ENCODE results near the gene BCDIN3D. TPM values are rescaled to one million over a fixed set of nuclear protein-coding genes. Genes with fewer than 3 reads are reported as not detected.

Gene BCDIN3D
- total and polyA plus RNA-seq, 9 donors, result 2.8 to 5.9 (median 4.7) TPM

GRCh38 chr12:49828133-49829091, 14.5 kb downstream of the BCDIN3D start, which contains the start of gene NCKAP5L:
Gene NCKAP5L (minus strand): TSS chr12:49828413. CDS start chr12:49804044, 24,369 bp downstream.
- WGBS, 3 donors, result 0% methylated on average over 43 to 61 of the region's 61 CpGs

GRCh38 chr12:49827401-49828099, 15.4 kb downstream of the BCDIN3D start:
- no peaks in the 10 kb centered on the region for H3K36me3 ChIP-seq
- intact Hi-C loops (cut with DNase I), result no loop called here
- TF ChIP-seq CTCF (IDR thresholded peaks at IDR 0.05), result no peak
- TF ChIP-seq POLR2A (IDR thresholded peaks at IDR 0.05), result no peak
- no peak for TF ChIP-seq EP300 (IDR thresholded peaks at IDR 0.05)
- H3K27ac ChIP-seq, result peak overlapping the region; percentile 71 to 88
- WGBS, 3 donors, result 0 to 1% (median 1%) methylated on average over 28 to 38 of the region's 38 CpGs
- peak; percentile 76 to 88 (median 84) for DNase-seq
- H3K27me3 ChIP-seq, result no peaks in the 10 kb centered on the region
- H3K4me3 ChIP-seq, result peak overlapping the region; percentile 61
- no peaks in the 10 kb centered on the region for H3K9me3 ChIP-seq
- H3K4me1 ChIP-seq (ENCODE audit: insufficient read depth), result peaks cover 21% of the 10 kb centered on the region

More at GRCh38 chr12:49828133-49829091, 14.5 kb downstream of the BCDIN3D start, which contains the start of gene NCKAP5L:
- Histone ChIP-seq H3K27ac (peak within 1 kb of the TSS; percentile 71 to 88), H3K4me3 (peak within 1 kb of the TSS; percentile 61), H3K36me3 (no peaks in the 10 kb centered on the region), H3K9me3 (no peaks in the 10 kb centered on the region), H3K27me3 (no peaks in the 10 kb centered on the region), H3K4me1 (ENCODE audit: insufficient read depth) (peaks cover 14% of the 10 kb centered on the region)
- peak; percentile 94 to 98 (median 97) for DNase-seq
- no peak for TF ChIP-seq CTCF (IDR thresholded peaks at IDR 0.05)
- TF ChIP-seq POLR2A (IDR thresholded peaks at IDR 0.05), result peak; percentile 8
- intact Hi-C loops (cut with DNase I), result no loop called here

GRCh38 chr12:49827051-49827400, 15.9 kb downstream of the BCDIN3D start:
- H3K4me3 ChIP-seq, result peak overlapping the region; percentile 61
- WGBS, 3 donors, result 18 to 42% (median 20%) methylated on average over 6 of the region's 6 CpGs
- peak overlapping the region; percentile 18 to 88 for H3K27ac ChIP-seq
- H3K9me3 ChIP-seq, result no peaks in the 10 kb centered on the region
- no peak for DNase-seq
- intact Hi-C loops (cut with DNase I), result no loop called here
- H3K36me3 ChIP-seq, result no peaks in the 10 kb centered on the region
- no peaks in the 10 kb centered on the region for H3K27me3 ChIP-seq
- H3K4me1 ChIP-seq (ENCODE audit: insufficient read depth), result peaks cover 21% of the 10 kb centered on the region
- no peak for TF ChIP-seq POLR2A (IDR thresholded peaks at IDR 0.05)
- TF ChIP-seq EP300 (IDR thresholded peaks at IDR 0.05), result no peak
- TF ChIP-seq CTCF (IDR thresholded peaks at IDR 0.05), result no peak

GRCh38 chr12:49825971-49826421, 16.9 kb downstream of the BCDIN3D start:
- Histone ChIP-seq H3K4me3 (no peak overlapping the region), H3K4me1 (ENCODE audit: insufficient read depth) (peaks cover 24% of the 10 kb centered on the region), H3K36me3 (no peaks in the 10 kb centered on the region), H3K9me3 (no peaks in the 10 kb centered on the region), H3K27ac (no peak overlapping the region), H3K27me3 (no peaks in the 10 kb centered on the region)
- no peak for DNase-seq
- intact Hi-C loops (cut with DNase I), result no loop called here
- TF ChIP-seq POLR2A (IDR thresholded peaks at IDR 0.05) (no peak), EP300 (IDR thresholded peaks at IDR 0.05) (no peak), CTCF (IDR thresholded peaks at IDR 0.05) (no peak)
- 27 to 50% (median 49%) methylated on average over 4 of the region's 4 CpGs for WGBS, 3 donors
